NCI-H128 (cell line): ENCODE results near the gene OR2T5.
"Not testable (repeated sequence)": the region's sequence is repeated elsewhere in the genome, so short reads cannot be mapped to it uniquely, and the experiment has no call there.

Experiments used
- DNase-seq: peaks from one replicate; lab custom pipeline; 2025; ENCODE audit not compliant: unreplicated experiment; lab: John Stamatoyannopoulos, UW

OR2T5 gene

GRCh38 chr1:248488289-248488688, at the start of gene OR2T5:
Gene OR2T5 (plus strand): TSS chr1:248488589. CDS start chr1:248488589, 0 bp downstream.
- not testable (repeated sequence) for DNase-seq

GRCh38 chr1:248438668-248439067, 49.7 kb upstream of the OR2T5 start:
- DNase-seq, result not testable (repeated sequence)

GRCh38 chr1:248439283-248439682, 49.1 kb upstream of the OR2T5 start:
- DNase-seq, result not testable (repeated sequence)

GRCh38 chr1:248442500-248443277, 45.7 kb upstream of the OR2T5 start:
- not testable (repeated sequence) for DNase-seq

GRCh38 chr1:248444603-248445002, 43.8 kb upstream of the OR2T5 start:
- not testable (repeated sequence) for DNase-seq

GRCh38 chr1:248445399-248445798, 43.0 kb upstream of the OR2T5 start, which contains the start of gene OR2T2:
Gene OR2T2 (plus strand): TSS chr1:248445637. CDS start chr1:248452798, 7,161 bp downstream.
- not testable (repeated sequence) for DNase-seq

- not testable (repeated sequence) for DNase-seq
Measured at GRCh38 chr1:248448409-248449074, 39.8 kb upstream of the OR2T5 start.

GRCh38 chr1:248449821-248450465, 38.4 kb upstream of the OR2T5 start:
- DNase-seq, result not testable (repeated sequence)

GRCh38 chr1:248450466-248451145, 37.8 kb upstream of the OR2T5 start:
- not testable (repeated sequence) for DNase-seq

- DNase-seq, result not testable (repeated sequence)
Measured at GRCh38 chr1:248453619-248454018, 34.8 kb upstream of the OR2T5 start.

GRCh38 chr1:248455045-248455444, 33.3 kb upstream of the OR2T5 start:
- not testable (repeated sequence) for DNase-seq

- DNase-seq, result not testable (repeated sequence)
Measured at GRCh38 chr1:248456635-248457034, 31.8 kb upstream of the OR2T5 start.

GRCh38 chr1:248459117-248459516, 29.3 kb upstream of the OR2T5 start:
- not testable (repeated sequence) for DNase-seq

GRCh38 chr1:248471154-248471553, 17.2 kb upstream of the OR2T5 start:
- no peak for DNase-seq

- not testable (repeated sequence) for DNase-seq
Measured at GRCh38 chr1:248472111-248472510, 16.3 kb upstream of the OR2T5 start.

GRCh38 chr1:248473051-248473450, 15.3 kb upstream of the OR2T5 start, which contains the start of gene OR2T3:
Gene OR2T3 (plus strand): TSS chr1:248473351. CDS start chr1:248473351, 0 bp downstream.
- DNase-seq, result not testable (repeated sequence)

GRCh38 chr1:248475660-248476059, 12.7 kb upstream of the OR2T5 start:
- not testable (repeated sequence) for DNase-seq

- not testable (repeated sequence) for DNase-seq
Measured at GRCh38 chr1:248481686-248482579, 6.5 kb upstream of the OR2T5 start.

GRCh38 chr1:248496661-248497060, 8.3 kb downstream of the OR2T5 start:
- not testable (repeated sequence) for DNase-seq
